ENCODE results near the gene HIVEP1.
"Not testable (repeated sequence)": the region's sequence is repeated elsewhere in the genome, so short reads cannot be mapped to it uniquely, and the experiment has no call there.

HIVEP1 gene

GRCh38 chr6:12163744-12164507, 151.8 kb downstream of the HIVEP1 start:
- no peak for DNase-seq

GRCh38 chr6:12164508-12164770, 152.3 kb downstream of the HIVEP1 start:
- no peak for DNase-seq

GRCh38 chr6:12165297-12165696, 153.2 kb downstream of the HIVEP1 start:
- no peak for DNase-seq

- no peak for DNase-seq
Measured at GRCh38 chr6:12165722-12166280, 153.7 kb downstream of the HIVEP1 start.

- DNase-seq, result no peak
Measured at GRCh38 chr6:12169377-12169776, 157.3 kb downstream of the HIVEP1 start.

GRCh38 chr6:12170351-12171092, 158.4 kb downstream of the HIVEP1 start:
- DNase-seq, result no peak

GRCh38 chr6:12171717-12172116, 159.6 kb downstream of the HIVEP1 start:
- DNase-seq, result no peak

- DNase-seq, result no peak
Measured at GRCh38 chr6:12172572-12172971, 160.5 kb downstream of the HIVEP1 start.

GRCh38 chr6:12173181-12173580, 161.1 kb downstream of the HIVEP1 start:
- DNase-seq, result no peak

GRCh38 chr6:12173661-12174060, 161.5 kb downstream of the HIVEP1 start:
- peak; percentile 78 for DNase-seq

- DNase-seq, result no peak
Measured at GRCh38 chr6:12174878-12175277, 162.8 kb downstream of the HIVEP1 start.

GRCh38 chr6:12175626-12176025, 163.5 kb downstream of the HIVEP1 start:
- no peak for DNase-seq

GRCh38 chr6:12176782-12177181, 164.7 kb downstream of the HIVEP1 start:
- not testable (repeated sequence) for DNase-seq

GRCh38 chr6:12178521-12178920, 166.4 kb downstream of the HIVEP1 start:
- no peak for DNase-seq

GRCh38 chr6:12181481-12181880, 169.4 kb downstream of the HIVEP1 start:
- no peak for DNase-seq

GRCh38 chr6:12182676-12183075, 170.6 kb downstream of the HIVEP1 start:
- peak; percentile 5 for DNase-seq

GRCh38 chr6:12185081-12185673, 173.1 kb downstream of the HIVEP1 start:
- no peak for DNase-seq

- no peak for DNase-seq
Measured at GRCh38 chr6:12186528-12186927, 174.4 kb downstream of the HIVEP1 start.

GRCh38 chr6:12189150-12189549, 177.0 kb downstream of the HIVEP1 start:
- DNase-seq, result no peak

GRCh38 chr6:12189661-12190060, 177.5 kb downstream of the HIVEP1 start:
- DNase-seq, result no peak

- no peak for DNase-seq
Measured at GRCh38 chr6:12190252-12190651, 178.1 kb downstream of the HIVEP1 start.

GRCh38 chr6:12196326-12196936, 184.3 kb downstream of the HIVEP1 start:
- peak; percentile 71 for DNase-seq

- DNase-seq, result no peak
Measured at GRCh38 chr6:12198851-12199250, 186.7 kb downstream of the HIVEP1 start.

Measured in kidney glomerular epithelial cell (primary cell).